HUDEP-2 (cell line): ENCODE results near the gene HTR4.
"Not testable (repeated sequence)": the region's sequence is repeated elsewhere in the genome, so short reads cannot be mapped to it uniquely, and the experiment has no call there.

Source experiments
- DNase-seq, 76 experiments: peaks; one replicate each; lab custom pipeline; 2025; ENCODE audit not compliant: unreplicated experiment in 76 of 76; lab: John Stamatoyannopoulos, UW

HTR4 gene, protein sequence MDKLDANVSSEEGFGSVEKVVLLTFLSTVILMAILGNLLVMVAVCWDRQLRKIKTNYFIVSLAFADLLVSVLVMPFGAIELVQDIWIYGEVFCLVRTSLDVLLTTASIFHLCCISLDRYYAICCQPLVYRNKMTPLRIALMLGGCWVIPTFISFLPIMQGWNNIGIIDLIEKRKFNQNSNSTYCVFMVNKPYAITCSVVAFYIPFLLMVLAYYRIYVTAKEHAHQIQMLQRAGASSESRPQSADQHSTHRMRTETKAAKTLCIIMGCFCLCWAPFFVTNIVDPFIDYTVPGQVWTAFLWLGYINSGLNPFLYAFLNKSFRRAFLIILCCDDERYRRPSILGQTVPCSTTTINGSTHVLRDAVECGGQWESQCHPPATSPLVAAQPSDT

DNA sequence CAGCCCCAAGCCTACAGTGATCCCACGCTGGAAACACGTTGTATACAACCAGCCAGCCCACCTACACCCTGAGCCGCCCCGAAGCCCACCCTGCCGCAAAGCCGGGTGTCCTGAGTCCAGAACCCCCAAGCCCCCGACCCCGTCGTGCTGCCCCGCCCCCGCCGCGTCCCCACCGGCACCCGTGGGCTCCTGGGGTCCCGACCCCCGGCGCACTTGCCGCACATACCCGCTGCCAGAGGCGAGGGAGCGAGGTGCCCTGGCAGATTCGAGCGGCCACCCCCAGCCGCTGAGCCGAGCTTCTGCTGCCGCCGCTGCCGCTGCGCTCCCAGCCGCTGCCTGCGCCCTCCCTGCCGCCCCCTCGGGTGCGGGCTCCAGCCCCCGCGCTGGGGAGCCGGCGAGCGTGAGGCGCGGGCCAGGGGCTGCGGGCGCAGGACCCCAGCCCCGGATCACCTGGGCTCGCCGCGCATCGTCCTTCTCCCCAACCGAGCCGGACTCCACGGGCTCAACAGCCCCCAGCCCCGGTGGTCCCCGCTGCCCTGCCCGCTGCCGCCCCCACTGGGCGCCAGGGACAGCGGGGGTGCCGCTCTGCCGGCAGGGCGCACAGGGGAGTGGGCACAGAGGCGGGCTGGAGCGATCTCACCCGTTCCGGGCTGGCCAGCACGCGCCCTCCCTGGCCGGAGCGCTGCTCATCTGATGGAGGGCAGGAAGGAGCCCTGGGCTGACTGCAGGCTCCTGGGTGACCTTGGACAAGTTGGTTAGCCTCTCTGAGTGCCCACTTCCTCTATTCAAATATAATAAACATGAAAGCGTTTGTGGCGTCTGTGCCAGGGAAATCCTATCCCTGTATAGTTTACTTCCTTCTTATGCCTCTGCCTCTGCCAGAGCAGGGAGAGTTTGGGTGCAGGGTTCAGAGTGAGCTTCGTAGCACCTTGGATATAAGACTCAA, at the start of gene HTR4:
Gene HTR4, minus strand, starts transcription at position 692 of the 946 bp plus-strand sequence. CDS start 17,513 bp downstream, outside the sequence.
- DNase-seq, result no peak

DNA sequence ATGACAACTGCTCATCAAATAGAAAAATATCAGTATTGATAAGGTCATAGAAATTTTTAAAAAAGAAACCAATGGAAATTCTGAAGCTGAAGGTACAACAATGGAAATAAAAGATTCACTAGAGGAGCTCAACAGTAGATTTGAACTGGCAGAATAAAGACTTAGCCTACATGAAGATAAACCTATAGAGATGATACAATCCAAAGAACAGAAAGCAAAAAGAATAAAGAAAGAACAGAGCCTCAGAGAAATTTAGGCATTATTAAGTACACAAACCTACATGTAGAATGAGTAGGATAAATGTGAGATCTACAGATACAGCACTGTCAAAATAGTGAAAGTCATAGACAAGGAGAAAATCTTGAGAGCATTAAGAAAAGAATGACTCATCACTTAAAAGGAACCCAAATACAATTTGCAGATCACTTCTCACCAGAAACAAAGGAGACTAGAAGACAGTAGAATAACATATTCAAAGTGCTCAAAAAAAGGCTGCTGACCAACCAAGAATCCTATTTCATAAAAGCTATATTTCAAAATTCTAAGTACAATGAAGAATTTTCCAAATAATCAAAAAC, 47.8 kb upstream of the HTR4 start:
- no peak for DNase-seq

DNA sequence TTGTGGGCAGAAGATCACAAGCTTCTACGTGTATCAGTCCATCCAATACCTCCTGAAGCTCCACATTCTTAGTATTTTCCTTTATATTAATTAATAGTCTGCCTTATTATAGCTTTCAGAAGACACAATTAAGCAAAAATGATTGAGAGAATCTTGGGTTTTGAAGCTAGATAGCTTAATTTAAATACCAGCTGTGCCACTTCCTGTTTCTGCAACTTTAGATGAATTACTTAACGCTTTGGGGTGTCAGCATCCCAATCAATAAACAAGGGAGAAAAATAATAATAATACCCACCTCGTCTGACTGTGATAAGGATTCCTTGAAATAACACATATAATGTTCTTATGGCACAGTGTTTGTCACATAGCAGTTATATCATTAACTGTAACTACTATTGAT, 44.7 kb upstream of the HTR4 start:
- no peak for DNase-seq

DNA sequence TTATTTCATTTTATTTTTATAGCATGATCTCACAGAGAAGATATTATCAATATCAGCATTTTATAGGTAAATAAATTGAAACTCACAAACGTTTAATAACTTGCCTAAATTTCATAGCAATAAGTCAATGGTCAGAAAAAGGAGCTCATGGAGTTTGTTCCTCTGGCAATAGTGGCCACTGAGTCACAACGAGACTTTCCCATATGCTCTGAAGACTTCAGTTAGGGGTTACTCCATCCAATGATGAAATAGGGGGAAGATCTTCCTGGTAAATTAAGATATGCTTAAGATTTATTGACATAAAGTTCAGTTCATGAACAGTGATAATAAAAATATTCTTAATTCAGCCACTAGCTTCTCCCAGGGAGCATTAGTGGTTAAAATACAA, 43.5 kb upstream of the HTR4 start:
- no peak for DNase-seq

DNA sequence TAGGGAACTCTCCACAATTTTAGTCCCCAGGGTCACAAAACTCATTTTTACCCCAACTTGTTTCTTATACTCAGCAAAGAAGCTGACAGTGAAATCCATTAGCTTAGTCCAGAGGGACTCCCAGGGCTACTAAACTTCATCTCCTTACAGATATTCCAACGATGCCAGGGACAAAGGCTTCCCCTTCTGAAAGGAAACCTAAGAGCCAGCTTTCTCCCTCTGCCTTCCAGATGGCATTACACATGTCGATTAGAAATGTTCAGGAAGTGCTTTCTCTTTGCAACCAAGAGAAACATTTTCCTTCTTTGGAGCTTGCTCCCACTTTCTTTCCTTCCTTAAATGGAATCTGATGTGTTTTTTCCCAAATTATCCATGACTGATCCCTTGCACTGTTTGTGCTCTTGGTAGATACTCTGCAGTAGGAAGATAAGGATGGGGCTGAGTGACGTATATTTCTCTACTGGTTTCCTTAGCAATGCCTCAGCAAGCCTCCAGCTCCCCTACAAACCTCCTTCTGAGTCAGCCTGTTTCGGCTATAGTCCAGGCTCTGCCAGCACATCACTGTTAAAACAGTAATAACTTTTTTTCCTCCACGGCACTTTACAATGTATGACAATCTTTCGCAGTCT, 43.0 kb upstream of the HTR4 start:
- no peak for DNase-seq

DNA sequence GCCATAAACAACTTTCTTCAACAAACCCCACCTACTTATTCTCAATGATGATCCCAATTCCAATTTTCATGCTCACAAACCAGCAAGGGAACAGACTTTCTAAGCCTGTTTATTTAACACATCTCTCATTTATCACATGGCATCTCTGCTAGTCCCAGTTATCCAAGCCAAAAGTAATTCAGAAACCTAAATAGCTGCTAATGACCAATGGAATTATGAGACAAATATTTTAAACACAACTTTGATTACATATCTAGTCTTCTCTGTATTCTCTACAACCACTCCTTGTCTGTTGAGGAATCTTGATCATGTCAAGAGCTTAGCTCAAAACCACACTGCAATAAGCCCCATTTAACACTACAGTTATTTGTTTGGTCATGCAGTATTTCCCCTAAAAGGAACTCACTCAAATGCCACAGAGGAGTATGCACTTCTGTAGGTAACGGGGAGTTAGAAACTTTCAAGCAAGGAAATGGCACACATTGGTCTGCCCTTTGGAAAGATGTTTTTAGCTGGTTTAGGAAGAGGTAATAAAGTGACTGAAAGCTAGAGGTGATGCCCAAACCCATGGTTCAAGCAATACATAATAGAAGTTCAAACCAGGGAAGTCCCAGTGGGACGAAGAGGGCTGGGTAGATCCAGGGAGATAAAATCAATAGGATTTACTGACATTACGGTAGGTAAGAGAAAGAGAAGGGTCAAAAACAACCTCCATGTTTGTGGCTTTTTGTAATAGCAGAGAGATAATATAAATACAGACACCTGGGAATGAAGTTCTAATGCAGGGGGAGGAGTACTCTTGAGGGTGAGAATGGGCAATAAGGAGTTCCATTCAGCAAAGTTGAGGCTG, 42.1 kb upstream of the HTR4 start:
- DNase-seq, result no peak

DNA sequence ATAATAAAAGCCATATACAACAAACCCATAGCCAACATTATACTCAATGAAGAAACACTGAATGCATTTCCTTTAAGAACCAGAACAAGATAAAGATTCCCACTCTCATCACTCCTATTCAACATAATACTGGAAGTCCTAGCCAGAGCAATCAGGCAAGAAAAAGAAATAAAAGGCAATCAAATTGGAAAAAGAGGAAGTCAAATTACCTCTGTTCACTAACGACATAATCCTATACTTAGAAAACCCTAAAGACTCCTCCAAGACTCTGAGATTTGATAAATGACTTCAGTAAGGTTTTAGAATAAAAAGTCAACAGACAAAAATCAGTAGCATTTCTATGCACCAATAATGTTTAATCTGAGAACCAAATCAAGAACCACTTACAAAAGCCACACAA, 36.6 kb upstream of the HTR4 start:
- no peak for DNase-seq

DNA sequence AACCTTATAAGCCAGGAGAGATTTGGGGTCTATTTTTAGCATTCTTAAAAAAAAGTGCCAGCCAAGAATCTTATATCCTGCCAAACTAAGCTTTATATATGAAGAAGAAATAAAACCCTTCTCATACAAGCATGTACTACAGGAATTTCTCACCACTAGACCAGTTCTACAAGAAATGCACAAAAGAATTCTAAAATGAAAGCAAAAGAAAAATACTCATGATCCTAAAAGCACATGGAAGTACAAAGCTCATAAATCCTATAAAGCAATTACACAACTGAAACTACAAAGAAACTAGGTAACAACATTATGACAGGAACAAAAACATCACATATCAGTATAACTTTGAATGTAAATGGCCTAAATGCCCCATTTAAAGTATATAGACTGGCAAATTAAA, 34.5 kb upstream of the HTR4 start:
- DNase-seq, result no peak

DNA sequence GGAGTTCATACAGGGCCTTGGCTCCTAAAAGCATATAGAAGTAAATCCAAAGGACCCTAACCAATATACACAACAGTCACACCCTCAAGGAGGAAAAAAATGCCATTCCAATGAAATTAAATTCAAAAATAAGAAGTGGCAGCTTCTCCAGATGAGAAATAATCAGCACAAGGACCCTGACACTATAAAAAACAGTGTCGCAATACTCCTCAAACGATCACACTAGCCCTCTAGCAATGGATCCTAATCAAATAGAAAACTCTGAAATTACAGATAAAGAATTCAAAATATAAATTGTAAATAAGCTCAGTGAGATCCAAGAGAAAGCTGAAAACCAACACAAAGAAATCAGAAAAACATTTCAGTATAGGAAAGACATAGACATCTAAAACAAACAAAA, 33.5 kb upstream of the HTR4 start:
- DNase-seq, result no peak

DNA sequence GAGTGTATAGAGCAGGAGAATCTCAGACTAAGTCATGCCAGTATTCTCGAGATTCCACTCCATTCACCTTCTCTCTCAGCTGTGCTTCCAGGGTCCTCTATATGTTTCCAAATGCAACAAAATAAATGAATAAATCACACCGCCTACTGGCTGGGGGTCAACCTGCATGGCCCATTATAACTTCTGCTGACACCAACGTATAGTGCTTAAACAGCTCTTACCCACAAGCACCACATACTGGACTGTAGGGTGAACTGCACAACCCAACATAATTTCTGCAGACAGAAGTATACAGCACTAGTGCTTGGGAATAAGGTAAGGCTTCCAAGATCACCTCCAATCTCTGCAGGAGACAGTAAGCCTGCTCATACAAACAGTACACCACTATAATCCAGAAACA, 33.1 kb upstream of the HTR4 start:
- DNase-seq, result peak in 42 of 76 experiments; percentile 0 to 72 (median 24)

DNA sequence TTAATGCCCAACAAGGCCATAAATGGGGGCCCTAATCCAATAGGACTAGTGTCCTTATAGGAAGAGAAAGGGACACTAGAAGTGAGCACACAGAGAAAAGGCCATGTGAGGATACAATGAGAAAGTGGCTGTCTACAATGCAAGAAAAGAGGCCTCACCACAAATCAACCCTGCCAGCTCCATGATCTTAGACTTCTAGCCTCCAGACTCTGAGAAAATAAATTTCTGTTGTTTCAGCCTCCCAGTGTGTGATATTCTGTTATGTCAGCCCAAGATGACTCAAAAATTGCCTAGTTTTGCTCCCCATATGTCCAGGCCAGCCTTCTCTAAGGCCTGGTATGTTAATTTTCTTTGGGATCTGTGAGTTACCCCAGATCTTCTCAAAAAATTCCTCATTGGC, 32.3 kb upstream of the HTR4 start:
- no peak for DNase-seq

DNA sequence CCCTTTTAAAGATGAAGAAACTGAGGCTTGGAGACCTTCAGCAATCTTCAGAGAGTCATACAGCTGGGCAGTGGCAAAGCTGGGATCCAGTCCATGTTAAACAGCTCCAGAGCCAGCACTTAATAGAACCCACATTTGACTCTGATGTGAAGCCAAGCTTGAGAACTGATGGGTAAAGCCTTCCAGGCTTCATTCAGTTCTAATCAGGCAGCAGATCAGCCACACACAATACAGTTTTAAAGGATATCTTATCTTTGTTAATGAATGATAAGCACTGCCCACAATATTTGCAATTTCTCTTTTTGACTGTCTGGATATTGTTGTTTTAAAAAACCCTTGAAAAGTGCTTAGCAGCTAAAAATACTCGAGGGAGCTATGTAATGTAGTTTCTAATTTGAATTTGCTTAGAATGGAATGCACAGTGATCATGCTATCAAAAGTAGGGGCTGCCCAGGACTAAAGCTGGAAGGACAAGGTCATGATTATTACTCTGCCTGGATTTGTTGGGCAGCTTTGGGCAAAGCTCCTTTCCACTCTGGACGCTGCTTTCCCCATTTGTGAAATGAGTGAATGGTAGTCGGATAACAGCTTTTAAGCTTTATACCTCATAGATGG, 31.3 kb upstream of the HTR4 start:
- DNase-seq, result no peak

DNA sequence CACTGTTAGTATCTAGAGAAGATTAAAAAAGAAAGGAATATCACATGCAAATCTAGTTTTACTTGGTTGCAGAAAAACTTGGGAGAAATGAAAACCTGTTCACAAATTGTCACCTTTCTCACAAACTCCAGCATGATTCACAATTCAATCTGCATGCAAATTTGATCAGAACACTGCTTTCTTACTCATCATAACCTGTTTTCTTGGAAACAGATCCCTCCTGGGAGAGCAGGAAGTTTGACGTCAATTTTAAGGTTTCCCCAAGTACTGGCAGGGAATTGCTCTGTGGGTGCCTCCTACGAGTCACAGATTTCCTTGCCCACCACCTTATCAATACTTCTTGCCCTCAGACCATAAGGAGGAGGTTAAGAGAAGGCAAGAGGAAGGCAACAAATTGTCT, 30.2 kb upstream of the HTR4 start:
- no peak for DNase-seq

DNA sequence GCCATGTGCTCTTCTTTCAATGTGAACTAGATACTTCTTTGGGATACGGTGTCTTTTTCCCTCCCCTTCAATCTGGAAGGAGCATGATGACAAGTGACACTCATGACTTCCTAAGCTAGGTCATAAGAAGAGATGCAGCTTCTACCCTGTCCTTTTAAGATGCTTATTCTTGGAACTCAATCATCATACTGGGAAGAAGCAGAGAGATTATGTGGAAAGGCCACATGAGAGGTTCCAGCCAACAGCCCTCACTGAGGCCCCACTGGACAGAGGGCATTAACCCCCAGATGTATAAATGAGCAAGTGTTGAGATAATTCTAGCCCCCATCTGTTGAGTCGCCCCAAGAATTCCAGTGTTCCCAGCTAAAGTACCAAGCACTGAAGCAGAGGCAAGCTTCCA, 29.3 kb upstream of the HTR4 start:
- no peak for DNase-seq

DNA sequence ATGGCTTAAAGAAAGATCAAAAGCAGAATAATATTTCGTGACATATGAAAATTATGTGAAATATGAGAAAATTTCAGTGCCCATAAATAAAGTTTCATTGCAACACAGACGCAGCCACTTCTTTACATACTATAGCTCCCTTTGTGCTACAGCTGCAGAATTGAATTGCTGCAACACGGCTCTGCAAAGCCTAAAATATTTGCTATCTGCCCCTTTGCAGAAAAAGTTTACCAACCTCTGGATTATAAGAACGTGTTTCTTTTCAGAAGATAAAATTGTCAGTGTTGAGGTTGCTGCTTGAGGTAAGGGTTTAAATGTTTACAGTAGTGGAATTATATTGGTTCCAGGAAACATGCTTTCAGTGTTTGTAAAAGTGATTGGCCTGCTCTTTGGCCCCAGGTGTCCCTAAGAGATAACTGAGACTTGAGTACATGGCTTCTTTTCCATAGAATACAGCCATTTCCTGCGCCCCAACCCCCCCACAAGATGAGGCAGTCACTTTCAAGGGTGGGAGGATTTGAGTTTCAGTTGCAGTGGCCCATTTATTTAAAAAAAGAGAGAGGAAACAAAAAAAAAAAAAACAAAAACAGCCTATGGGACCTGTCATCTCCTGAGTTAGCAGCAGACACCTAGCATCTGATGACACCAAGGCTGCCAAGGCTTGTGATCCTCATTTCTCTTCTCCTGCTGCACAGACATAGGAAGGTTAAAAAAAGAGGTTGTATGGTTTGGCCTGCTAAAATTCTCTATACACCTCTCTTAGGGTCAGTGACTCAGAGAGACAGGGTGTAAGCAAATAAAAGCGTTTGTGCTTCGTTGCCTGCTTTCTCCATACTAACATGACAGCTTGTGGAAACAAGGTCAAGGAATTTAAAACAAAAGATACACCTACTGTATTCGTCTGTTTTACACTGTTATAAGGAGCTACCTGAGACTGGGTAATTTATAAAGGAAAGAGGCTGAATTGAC, 28.0 kb upstream of the HTR4 start:
- DNase-seq, result peak in 8 of 76 experiments; percentile 2 to 37 (median 12)

DNA sequence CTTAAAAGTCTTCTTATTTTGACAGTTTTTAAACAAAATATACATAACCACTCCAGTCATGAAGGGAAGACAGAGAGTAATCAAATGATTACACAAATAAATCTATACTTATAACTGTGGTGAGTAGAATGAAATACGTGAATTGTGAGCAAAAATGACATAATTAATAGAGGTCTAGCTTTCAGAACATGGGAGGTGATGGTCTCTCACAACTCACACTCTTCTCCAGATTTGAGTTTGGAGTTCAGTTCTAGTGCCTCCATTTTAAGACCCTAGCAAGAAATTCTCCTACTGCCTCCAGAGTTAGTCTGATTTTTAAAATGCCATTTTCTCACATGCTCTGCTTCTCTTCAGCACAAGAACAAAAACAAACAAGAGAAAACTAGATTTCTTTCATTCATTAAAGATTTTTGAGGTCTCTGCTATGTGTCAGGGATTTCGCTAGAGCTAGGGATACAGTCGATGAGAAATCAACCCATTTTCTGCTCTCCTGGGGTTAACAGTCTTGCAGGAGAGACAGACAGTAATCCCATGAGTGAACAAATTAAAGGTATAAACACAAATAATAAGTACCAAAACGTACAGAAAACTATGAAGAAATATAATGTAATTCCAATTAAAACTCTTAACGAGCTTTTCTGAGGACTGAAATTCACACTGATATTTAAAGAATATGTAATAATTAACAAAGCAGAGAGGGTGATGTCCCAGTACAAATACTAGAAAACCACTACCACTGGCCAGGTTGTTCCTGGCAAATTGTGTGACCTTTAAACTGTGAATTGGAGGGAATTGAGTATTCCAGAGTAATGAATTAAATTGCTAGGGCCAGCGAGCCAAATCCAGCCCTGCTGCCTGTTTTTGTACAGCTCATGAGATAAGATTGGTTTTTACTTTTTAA, 27.1 kb upstream of the HTR4 start:
- no peak for DNase-seq

DNA sequence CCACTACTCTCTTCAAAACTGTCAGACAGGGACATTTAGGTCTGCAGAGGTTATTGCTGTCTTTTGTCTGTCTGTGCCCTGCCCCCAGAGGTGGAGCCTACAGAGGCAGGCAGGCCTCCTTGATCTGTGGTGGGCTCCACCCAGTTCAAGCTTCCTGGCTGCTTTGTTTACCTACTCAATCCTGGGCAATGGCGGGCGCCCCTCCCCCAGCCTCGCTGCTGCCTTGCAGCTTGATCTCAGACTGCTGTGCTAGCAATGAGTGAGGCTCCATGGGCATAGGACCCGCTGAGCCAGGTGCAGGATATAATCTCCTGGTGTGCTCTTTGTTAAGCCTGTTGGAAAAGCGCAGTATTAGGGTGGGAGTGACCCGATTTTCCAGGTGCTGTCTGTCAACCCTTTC, 19.4 kb upstream of the HTR4 start:
- DNase-seq, result not testable (repeated sequence)
